HG02973 (cell line): Measurements from ENCODE around the gene SLC12A5.

Experiments used
- ATAC-seq: cut with Tn5 transposase; IDR thresholded peaks from one replicate; pipeline ENCODE4 v1.9.1; 2021; ENCODE audit warnings: moderate library complexity; ENCODE audit not compliant: unreplicated experiment

Gene SLC12A5

GRCh38 chr20:46051556-46052308 is 22.7 kb downstream of the SLC12A5 start:
- ATAC-seq = no peak

- no peak for ATAC-seq
Observed at GRCh38 chr20:46053416-46053815, 24.4 kb downstream of the SLC12A5 start.

- no peak for ATAC-seq
Observed at GRCh38 chr20:46054606-46055005, 25.6 kb downstream of the SLC12A5 start.

- ATAC-seq = no peak
Observed at GRCh38 chr20:46055269-46055668, 26.3 kb downstream of the SLC12A5 start.

- ATAC-seq = no peak
Observed at GRCh38 chr20:46056027-46056833, 27.2 kb downstream of the SLC12A5 start.

GRCh38 chr20:46056970-46057855 is 28.2 kb downstream of the SLC12A5 start:
- ATAC-seq = no peak

GRCh38 chr20:46057856-46058598 is 29.0 kb downstream of the SLC12A5 start:
- ATAC-seq = no peak

GRCh38 chr20:46058599-46059281 is 29.7 kb downstream of the SLC12A5 start:
- no peak for ATAC-seq

- ATAC-seq = no peak
Observed at GRCh38 chr20:46060301-46060881, 31.4 kb downstream of the SLC12A5 start.

- ATAC-seq = no peak
Observed at GRCh38 chr20:46060975-46061374, 32.0 kb downstream of the SLC12A5 start.

- no peak for ATAC-seq
Observed at GRCh38 chr20:46062151-46062550, 33.1 kb downstream of the SLC12A5 start.

GRCh38 chr20:46062621-46063020 is 33.6 kb downstream of the SLC12A5 start:
- ATAC-seq = no peak

GRCh38 chr20:46063151-46063550 is 34.1 kb downstream of the SLC12A5 start:
- no peak for ATAC-seq

GRCh38 chr20:46063652-46064054 is 34.6 kb downstream of the SLC12A5 start:
- no peak for ATAC-seq

GRCh38 chr20:46065006-46065405 is 36.0 kb downstream of the SLC12A5 start:
- ATAC-seq = no peak

- ATAC-seq = no peak
Observed at GRCh38 chr20:46065691-46066090, 36.7 kb downstream of the SLC12A5 start.

GRCh38 chr20:46070215-46070900 is 41.3 kb downstream of the SLC12A5 start:
- ATAC-seq = no peak

GRCh38 chr20:46071573-46071972 is 42.6 kb downstream of the SLC12A5 start:
- ATAC-seq = no peak

- no peak for ATAC-seq
Observed at GRCh38 chr20:46073024-46073423, 44.0 kb downstream of the SLC12A5 start.
